ENCODE data around the gene VSIG8.

VSIG8 gene

GRCh38 chr1:159856576-159856975, 5.9 kb downstream of the VSIG8 start:
- no peak for DNase-seq (ENCODE audit: low spot score)

- DNase-seq (ENCODE audit: low spot score) = no peak
Measured at GRCh38 chr1:159855709-159856108, 6.7 kb downstream of the VSIG8 start.

- peak; percentile 55 for DNase-seq (ENCODE audit: low spot score)
Measured at GRCh38 chr1:159854693-159855192, 7.7 kb downstream of the VSIG8 start.

GRCh38 chr1:159854116-159854692, 8.3 kb downstream of the VSIG8 start:
- DNase-seq (ENCODE audit: low spot score) = no peak

GRCh38 chr1:159853417-159854115, 8.9 kb downstream of the VSIG8 start:
- DNase-seq (ENCODE audit: low spot score) = no peak

- no peak for DNase-seq (ENCODE audit: low spot score)
Measured at GRCh38 chr1:159851407-159851806, 11.1 kb downstream of the VSIG8 start.

- no peak for DNase-seq (ENCODE audit: low spot score)
Measured at GRCh38 chr1:159849626-159850366, 12.7 kb downstream of the VSIG8 start.

- no peak for DNase-seq (ENCODE audit: low spot score)
Measured at GRCh38 chr1:159848326-159848725, 14.1 kb downstream of the VSIG8 start.

GRCh38 chr1:159847231-159847630, 15.2 kb downstream of the VSIG8 start:
- no peak for DNase-seq (ENCODE audit: low spot score)

GRCh38 chr1:159845751-159846629, 16.5 kb downstream of the VSIG8 start:
- no peak for DNase-seq (ENCODE audit: low spot score)

- no peak for DNase-seq (ENCODE audit: low spot score)
Measured at GRCh38 chr1:159843459-159843858, 19.0 kb downstream of the VSIG8 start.

GRCh38 chr1:159841749-159842148, 20.7 kb downstream of the VSIG8 start:
- DNase-seq (ENCODE audit: low spot score) = no peak

GRCh38 chr1:159839116-159839849, 23.2 kb downstream of the VSIG8 start:
- peak; percentile 41 for DNase-seq (ENCODE audit: low spot score)

- no peak for DNase-seq (ENCODE audit: low spot score)
Measured at GRCh38 chr1:159838715-159839114, 23.7 kb downstream of the VSIG8 start.

- no peak for DNase-seq (ENCODE audit: low spot score)
Measured at GRCh38 chr1:159835862-159836525, 26.5 kb downstream of the VSIG8 start.

GRCh38 chr1:159835356-159835755, 27.1 kb downstream of the VSIG8 start:
- DNase-seq (ENCODE audit: low spot score) = no peak

- DNase-seq (ENCODE audit: low spot score) = no peak
Measured at GRCh38 chr1:159832309-159832708, 30.1 kb downstream of the VSIG8 start.

GRCh38 chr1:159831412-159832141, 30.9 kb downstream of the VSIG8 start:
- DNase-seq (ENCODE audit: low spot score) = no peak

- no peak for DNase-seq (ENCODE audit: low spot score)
Measured at GRCh38 chr1:159830722-159831121, 31.7 kb downstream of the VSIG8 start.

- DNase-seq (ENCODE audit: low spot score) = no peak
Measured at GRCh38 chr1:159829822-159830465, 32.5 kb downstream of the VSIG8 start.
